GM12878 (cell line): ENCODE data around the gene MDM1. TPM values are rescaled to one million over a fixed set of nuclear protein-coding genes. Genes with fewer than 3 reads are reported as not detected.

ENCODE experiments used
- polyA plus RNA-seq, 11 experiments: library from polyadenylated mRNA; depleted of rRNA in 4 of 11; unstranded in 6 of 11; stranded (reverse) in 5 of 11; fragments of >200 nt; fragmentation: Nextera tagmentation in 4 of 11; fragmentation: Illumina TruSeq in 1 of 11; extraction: Ambion mirVana in 4 of 11; extraction: Trizol in 1 of 11; gene quantifications; 1 replicate in 1 of 11; 2 replicates in 10 of 11; pipeline versions ENCODE4 v1.2.1 to v1.2.3, GENCODE V29; 2011 to 2016; ENCODE audit warnings: inconsistent platforms in 2 of 11, missing spikeins in 2 of 11, low read depth in 1 of 11
- total RNA-seq, 4 experiments: library from RNA; depleted of rRNA in 3 of 4; stranded (reverse); fragments of >200 nt in 3 of 4; fragmentation: Illumina TruSeq in 1 of 4; extraction: Trizol in 1 of 4; gene quantifications; 2 replicates each; pipeline versions ENCODE4 v1.2.1 to v1.2.3, GENCODE V29; 2013 to 2021

MDM1 gene
- total and polyA plus RNA-seq, 10 of the 15 experiments (the other 5 are each of a cell fraction or from before 2014, with no cell fraction given): 10.1 to 25.3 (median 16.5) TPM

Other genes starting within 250 kb of the MDM1 start
- 0.11 and 0.17 TPM in 2 replicates for gene IFNG, start 172.6 kb downstream of the MDM1 start, total RNA-seq (2014; rRNA removed)
- 0.14 TPM in 1 of 2 replicates, not detected in the other for gene IFNG, start 172.6 kb downstream of the MDM1 start, total RNA-seq (2014; rRNA removed; fragmentation: Illumina TruSeq; extraction: Trizol)
- 0.28 and 0.69 TPM in 2 replicates for gene IFNG, start 172.6 kb downstream of the MDM1 start, total RNA-seq (2021)
- gene IFNG, start 172.6 kb downstream of the MDM1 start, polyA plus RNA-seq (2011; rRNA removed): 1.4 and 2.5 TPM in 2 replicates
- gene IFNG, start 172.6 kb downstream of the MDM1 start, polyA plus RNA-seq (2014; fragmentation: Illumina TruSeq; extraction: Trizol): 0.10 and 0.36 TPM in 2 replicates
- under 1 TPM; 0.23 to 0.66 TPM for gene IFNG, start 172.6 kb downstream of the MDM1 start, polyA plus RNA-seq (2014; fragmentation: Nextera tagmentation; extraction: Ambion mirVana)
- gene IFNG, start 172.6 kb downstream of the MDM1 start, polyA plus RNA-seq (2014; rRNA removed): 0.10 and 0.54 TPM in 2 replicates
- under 1 TPM in 1 of 2 experiments, not detected in 1; 0.23 TPM for gene IFNG, start 172.6 kb downstream of the MDM1 start, polyA plus RNA-seq (2016; fragmentation: Nextera tagmentation; extraction: Ambion mirVana)
- not detected in 2 replicates for gene IL26, start 106.6 kb downstream of the MDM1 start, total RNA-seq (2014; rRNA removed)
- gene IL26, start 106.6 kb downstream of the MDM1 start, total RNA-seq (2014; rRNA removed; fragmentation: Illumina TruSeq; extraction: Trizol): not detected in 2 replicates
- gene IL26, start 106.6 kb downstream of the MDM1 start, total RNA-seq (2021): not detected in 2 replicates
- not detected in 2 replicates for gene IL26, start 106.6 kb downstream of the MDM1 start, polyA plus RNA-seq (2011; rRNA removed)
- gene IL26, start 106.6 kb downstream of the MDM1 start, polyA plus RNA-seq (2014; fragmentation: Illumina TruSeq; extraction: Trizol): not detected in 2 replicates
- gene IL26, start 106.6 kb downstream of the MDM1 start, polyA plus RNA-seq (2014; fragmentation: Nextera tagmentation; extraction: Ambion mirVana): not detected
- not detected in 2 replicates for gene IL26, start 106.6 kb downstream of the MDM1 start, polyA plus RNA-seq (2014; rRNA removed)
- gene IL26, start 106.6 kb downstream of the MDM1 start, polyA plus RNA-seq (2016; fragmentation: Nextera tagmentation; extraction: Ambion mirVana): not detected
- not detected in 2 replicates for gene IL22, start 78.8 kb downstream of the MDM1 start, total RNA-seq (2014; rRNA removed)
- gene IL22, start 78.8 kb downstream of the MDM1 start, total RNA-seq (2014; rRNA removed; fragmentation: Illumina TruSeq; extraction: Trizol): not detected in 2 replicates
- not detected in 2 replicates for gene IL22, start 78.8 kb downstream of the MDM1 start, total RNA-seq (2021)
- not detected in 2 replicates for gene IL22, start 78.8 kb downstream of the MDM1 start, polyA plus RNA-seq (2011; rRNA removed)
- gene IL22, start 78.8 kb downstream of the MDM1 start, polyA plus RNA-seq (2014; fragmentation: Illumina TruSeq; extraction: Trizol): not detected in 2 replicates
- gene IL22, start 78.8 kb downstream of the MDM1 start, polyA plus RNA-seq (2014; fragmentation: Nextera tagmentation; extraction: Ambion mirVana): not detected
- not detected in 2 replicates for gene IL22, start 78.8 kb downstream of the MDM1 start, polyA plus RNA-seq (2014; rRNA removed)
- not detected for gene IL22, start 78.8 kb downstream of the MDM1 start, polyA plus RNA-seq (2016; fragmentation: Nextera tagmentation; extraction: Ambion mirVana)